ENCODE results near the gene PIAS3.
A peak's percentile ranks its signal among the peaks of the same experiment; 100 is the strongest.

Gene PIAS3

GRCh38 chr1:145879775-145880174, 20.9 kb upstream of the PIAS3 start:
- no peak for DNase-seq
- in situ Hi-C loops (cut with HindIII; ENCODE audit: low pct_ligation_motif_present, low pct_unique_long_range_greater_than_20kb, low sequenced_read_pairs): no loop called here

GRCh38 chr1:145878724-145879123, 19.8 kb upstream of the PIAS3 start:
- no peak for DNase-seq
- in situ Hi-C loops (cut with HindIII; ENCODE audit: low pct_ligation_motif_present, low pct_unique_long_range_greater_than_20kb, low sequenced_read_pairs): no loop called here

GRCh38 chr1:145877923-145878486, 19.1 kb upstream of the PIAS3 start:
- no peak for DNase-seq
- in situ Hi-C loops (cut with HindIII; ENCODE audit: low pct_ligation_motif_present, low pct_unique_long_range_greater_than_20kb, low sequenced_read_pairs): no loop called here

- DNase-seq: no peak
- in situ Hi-C loops (cut with HindIII; ENCODE audit: low pct_ligation_motif_present, low pct_unique_long_range_greater_than_20kb, low sequenced_read_pairs): no loop called here
These were observed 15.8 kb upstream of the PIAS3 start for GRCh38 chr1:145874646-145875045.

GRCh38 chr1:145871994-145872924, 13.4 kb upstream of the PIAS3 start:
- in situ Hi-C loops (cut with HindIII; ENCODE audit: low pct_ligation_motif_present, low pct_unique_long_range_greater_than_20kb, low sequenced_read_pairs): no loop called here
- DNase-seq: no peak

GRCh38 chr1:145868232-145868631, 9.4 kb upstream of the PIAS3 start:
- DNase-seq: no peak
- in situ Hi-C loops (cut with HindIII; ENCODE audit: low pct_ligation_motif_present, low pct_unique_long_range_greater_than_20kb, low sequenced_read_pairs): no loop called here

- no peak for DNase-seq
- in situ Hi-C loops (cut with HindIII; ENCODE audit: low pct_ligation_motif_present, low pct_unique_long_range_greater_than_20kb, low sequenced_read_pairs): no loop called here
These were observed 4.6 kb upstream of the PIAS3 start for GRCh38 chr1:145863282-145864018.

GRCh38 chr1:145859491-145860023, 676 bp upstream of the PIAS3 start:
- in situ Hi-C loops (cut with HindIII; ENCODE audit: low pct_ligation_motif_present, low pct_unique_long_range_greater_than_20kb, low sequenced_read_pairs): no loop called here
- DNase-seq: peak; percentile 92

- DNase-seq: peak; percentile 42
- in situ Hi-C loops (cut with HindIII; ENCODE audit: low pct_ligation_motif_present, low pct_unique_long_range_greater_than_20kb, low sequenced_read_pairs): no loop called here
These were observed 512 bp downstream of the PIAS3 start for GRCh38 chr1:145858238-145858900.

GRCh38 chr1:145857170-145857569, 1.7 kb downstream of the PIAS3 start:
- no peak for DNase-seq
- in situ Hi-C loops (cut with HindIII; ENCODE audit: low pct_ligation_motif_present, low pct_unique_long_range_greater_than_20kb, low sequenced_read_pairs): no loop called here

GRCh38 chr1:145855426-145855948, 3.4 kb downstream of the PIAS3 start:
- in situ Hi-C loops (cut with HindIII; ENCODE audit: low pct_ligation_motif_present, low pct_unique_long_range_greater_than_20kb, low sequenced_read_pairs): no loop called here
- no peak for DNase-seq

GRCh38 chr1:145849356-145850160, 9.3 kb downstream of the PIAS3 start:
- in situ Hi-C loops (cut with HindIII; ENCODE audit: low pct_ligation_motif_present, low pct_unique_long_range_greater_than_20kb, low sequenced_read_pairs): loop anchor here (25.0 kb wide), 1 partner anchor 112 kb away; no protein-coding TSS in a partner anchor
- DNase-seq: peak; percentile 72

- in situ Hi-C loops (cut with HindIII; ENCODE audit: low pct_ligation_motif_present, low pct_unique_long_range_greater_than_20kb, low sequenced_read_pairs): loop anchor here (25.0 kb wide), 1 partner anchor 111 kb away; no protein-coding TSS in a partner anchor
- no peak for DNase-seq
These were observed 11.1 kb downstream of the PIAS3 start for GRCh38 chr1:145847827-145848226.

- in situ Hi-C loops (cut with HindIII; ENCODE audit: low pct_ligation_motif_present, low pct_unique_long_range_greater_than_20kb, low sequenced_read_pairs): loop anchor here (25.0 kb wide), 1 partner anchor 109 kb away; no protein-coding TSS in a partner anchor
- DNase-seq: peak; percentile 48
These were observed 12.7 kb downstream of the PIAS3 start for GRCh38 chr1:145846201-145846612.

- in situ Hi-C loops (cut with HindIII; ENCODE audit: low pct_ligation_motif_present, low pct_unique_long_range_greater_than_20kb, low sequenced_read_pairs): loop anchor here (25.0 kb wide), 1 partner anchor 108 kb away; no protein-coding TSS in a partner anchor
- DNase-seq: peak; percentile 77
These were observed 13.2 kb downstream of the PIAS3 start, which contains the start of gene NUDT17 for GRCh38 chr1:145845514-145846161. TSS of gene NUDT17 (plus strand) at chr1:145845630. CDS start at chr1:145845641, 11 bp downstream.

- in situ Hi-C loops (cut with HindIII; ENCODE audit: low pct_ligation_motif_present, low pct_unique_long_range_greater_than_20kb, low sequenced_read_pairs): loop anchor here (25.0 kb wide), 1 partner anchor 108 kb away; no protein-coding TSS in a partner anchor
- no peak for DNase-seq
These were observed 13.8 kb downstream of the PIAS3 start for GRCh38 chr1:145845144-145845513.

GRCh38 chr1:145843031-145843430, 15.8 kb downstream of the PIAS3 start:
- in situ Hi-C loops (cut with HindIII; ENCODE audit: low pct_ligation_motif_present, low pct_unique_long_range_greater_than_20kb, low sequenced_read_pairs): loop anchor here (25.0 kb wide), 1 partner anchor 106 kb away; no protein-coding TSS in a partner anchor
- no peak for DNase-seq

All from ACHN (cell line).